Muscle layer of colon (tissue), 2 donors: ENCODE data around the gene CCDC86.
"Not testable (repeated sequence)": the region's sequence is repeated elsewhere in the genome, so short reads cannot be mapped to it uniquely, and the experiment has no call there.

Source experiments
- H3K27ac ChIP-seq: one replicate; pipeline ENCODE4 v1.7.0; 2013; ENCODE audit warnings: low read depth, mild to moderate bottlenecking, low read length, moderate library complexity
- H3K27me3 ChIP-seq, 2 donors: one replicate each; pipeline ENCODE4 v1.7.0; 2013; ENCODE audit warnings: low read length in 2 of 2, mild to moderate bottlenecking in 2 of 2; ENCODE audit not compliant: insufficient read depth in 2 of 2, control insufficient read depth in 1 of 2
- H3K36me3 ChIP-seq: one replicate; pipeline ENCODE4 v1.7.0; 2013; ENCODE audit warnings: mild to moderate bottlenecking, low read length; ENCODE audit not compliant: insufficient read depth
- H3K4me1 ChIP-seq: one replicate; pipeline ENCODE4 v1.7.0; 2013; ENCODE audit warnings: mild to moderate bottlenecking, low read length; ENCODE audit not compliant: insufficient read depth
- H3K4me3 ChIP-seq, 2 donors: one replicate each; pipeline ENCODE4 v1.7.0; 2013; ENCODE audit warnings: low read length in 2 of 2, low read depth in 1 of 2, mild to moderate bottlenecking in 1 of 2, moderate library complexity in 1 of 2
- H3K9ac ChIP-seq: one replicate; pipeline ENCODE4 v1.7.0; 2013; ENCODE audit warnings: low read length
- H3K9me3 ChIP-seq: one replicate; pipeline ENCODE4 v1.7.0; 2013; ENCODE audit warnings: mild to moderate bottlenecking, low read length
- donor health status: abdominal sarcoma.
- donor health status: Adenocarcinoma of cecum.

The CCDC86 gene

DNA sequence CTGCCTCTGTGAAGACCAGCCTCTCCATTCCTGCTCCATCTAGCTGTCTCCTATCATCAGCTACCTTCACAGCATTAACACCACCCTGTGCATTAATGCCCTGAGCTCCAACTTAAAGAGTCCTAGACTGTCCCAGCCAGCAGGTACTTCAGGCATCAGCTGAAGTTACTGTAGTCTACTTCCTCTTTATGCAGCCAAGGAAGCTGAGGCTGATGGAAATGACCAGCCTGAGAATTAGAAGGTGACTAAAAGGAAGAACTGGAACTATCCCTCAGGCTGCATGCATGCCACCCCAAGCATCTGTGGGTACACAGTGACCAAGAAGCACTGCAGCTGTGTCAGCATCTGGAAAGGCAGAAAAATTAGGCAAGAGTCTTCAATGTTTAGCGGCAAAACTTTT lies 28.6 kb upstream of the CCDC86 start:
- Histone ChIP-seq H3K4me3 (no peak overlapping the region), H3K9ac (no peak overlapping the region), H3K36me3 (no peaks in the 10 kb centered on the region), H3K27ac (no peak overlapping the region), H3K9me3 (peaks cover 6% of the 10 kb centered on the region), H3K4me1 (no peaks in the 10 kb centered on the region), H3K27me3 (no peaks in the 10 kb centered on the region)

DNA sequence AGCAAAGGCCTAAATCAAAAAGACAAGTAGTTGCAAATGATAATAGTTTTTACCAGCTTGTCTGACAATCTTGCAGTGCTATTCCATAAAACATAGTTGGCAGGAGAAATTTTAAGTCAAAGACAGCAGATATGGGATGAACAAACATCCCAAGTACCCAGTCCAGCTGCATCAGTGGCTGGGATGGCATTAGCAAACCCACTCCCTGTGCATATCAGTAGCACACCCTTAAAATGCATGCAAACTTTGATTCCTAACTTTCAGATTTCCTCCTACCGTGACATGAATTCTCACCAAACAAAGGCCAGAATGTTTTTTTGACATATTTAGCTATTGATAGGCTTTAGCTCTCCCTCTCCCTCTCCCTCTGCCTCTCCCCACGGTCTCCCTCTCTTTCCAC lies 27.8 kb upstream of the CCDC86 start:
- Histone ChIP-seq H3K4me3 (no peak overlapping the region), H3K27ac (no peak overlapping the region), H3K4me1 (no peaks in the 10 kb centered on the region), H3K27me3 (no peaks in the 10 kb centered on the region), H3K9ac (no peak overlapping the region), H3K36me3 (no peaks in the 10 kb centered on the region), H3K9me3 (peaks cover 6% of the 10 kb centered on the region)

DNA sequence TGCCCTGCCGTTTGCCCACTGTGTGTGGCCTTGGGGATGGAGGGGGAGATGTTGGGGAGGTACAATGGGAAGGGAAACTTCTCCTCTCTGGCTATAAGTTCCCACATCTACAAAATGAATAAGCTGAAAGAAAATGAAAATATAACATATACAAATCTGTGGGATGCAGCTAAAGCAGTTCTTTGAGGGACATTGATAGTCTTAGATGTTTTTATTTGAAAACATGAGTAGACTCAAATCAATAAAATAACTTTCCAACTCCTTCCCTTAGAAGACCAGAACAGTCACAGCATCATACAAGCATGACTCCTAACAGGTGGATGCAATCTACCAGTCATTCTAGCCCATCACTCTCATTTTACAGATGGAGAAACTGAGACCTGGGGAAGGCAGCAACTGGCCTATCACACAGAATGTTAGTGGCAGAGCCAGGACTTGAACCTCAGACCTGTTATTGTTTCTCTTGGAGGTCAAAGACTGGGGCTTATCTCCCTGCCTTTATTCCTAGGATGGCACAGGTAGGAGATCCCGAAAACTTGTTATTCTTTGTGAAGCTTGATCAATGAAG lies 25.2 kb upstream of the CCDC86 start:
- H3K9ac ChIP-seq: no peak overlapping the region
- H3K9me3 ChIP-seq: peaks cover 6% of the 10 kb centered on the region
- no peaks in the 10 kb centered on the region for H3K36me3 ChIP-seq
- no peaks in the 10 kb centered on the region for H3K27me3 ChIP-seq
- no peak overlapping the region for H3K4me3 ChIP-seq
- H3K27ac ChIP-seq: no peak overlapping the region
- H3K4me1 ChIP-seq: no peaks in the 10 kb centered on the region

DNA sequence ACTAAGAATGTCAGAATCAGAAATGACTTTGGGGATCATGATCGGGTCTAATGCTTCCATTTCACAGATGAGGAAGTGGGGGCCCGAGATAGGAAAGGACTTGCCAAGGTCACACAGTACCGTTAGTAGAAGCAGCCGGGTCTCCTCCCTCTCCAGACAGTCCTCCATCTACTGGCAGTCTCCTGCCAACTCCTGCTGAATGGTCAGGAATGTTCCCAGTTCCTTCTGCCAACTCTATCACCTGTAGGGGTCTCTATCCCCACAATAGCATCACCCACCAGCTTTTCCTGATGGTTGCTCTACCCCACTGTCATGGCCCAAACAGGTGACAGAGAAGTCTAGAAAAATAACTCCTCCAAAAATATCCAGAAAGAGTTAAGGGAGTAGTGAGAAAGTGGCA lies 23.9 kb upstream of the CCDC86 start:
- Histone ChIP-seq H3K36me3 (no peaks in the 10 kb centered on the region), H3K9ac (no peak overlapping the region), H3K27ac (no peak overlapping the region), H3K4me3 (no peak overlapping the region), H3K27me3 (no peaks in the 10 kb centered on the region), H3K4me1 (no peaks in the 10 kb centered on the region), H3K9me3 (peaks cover 6% of the 10 kb centered on the region)

DNA sequence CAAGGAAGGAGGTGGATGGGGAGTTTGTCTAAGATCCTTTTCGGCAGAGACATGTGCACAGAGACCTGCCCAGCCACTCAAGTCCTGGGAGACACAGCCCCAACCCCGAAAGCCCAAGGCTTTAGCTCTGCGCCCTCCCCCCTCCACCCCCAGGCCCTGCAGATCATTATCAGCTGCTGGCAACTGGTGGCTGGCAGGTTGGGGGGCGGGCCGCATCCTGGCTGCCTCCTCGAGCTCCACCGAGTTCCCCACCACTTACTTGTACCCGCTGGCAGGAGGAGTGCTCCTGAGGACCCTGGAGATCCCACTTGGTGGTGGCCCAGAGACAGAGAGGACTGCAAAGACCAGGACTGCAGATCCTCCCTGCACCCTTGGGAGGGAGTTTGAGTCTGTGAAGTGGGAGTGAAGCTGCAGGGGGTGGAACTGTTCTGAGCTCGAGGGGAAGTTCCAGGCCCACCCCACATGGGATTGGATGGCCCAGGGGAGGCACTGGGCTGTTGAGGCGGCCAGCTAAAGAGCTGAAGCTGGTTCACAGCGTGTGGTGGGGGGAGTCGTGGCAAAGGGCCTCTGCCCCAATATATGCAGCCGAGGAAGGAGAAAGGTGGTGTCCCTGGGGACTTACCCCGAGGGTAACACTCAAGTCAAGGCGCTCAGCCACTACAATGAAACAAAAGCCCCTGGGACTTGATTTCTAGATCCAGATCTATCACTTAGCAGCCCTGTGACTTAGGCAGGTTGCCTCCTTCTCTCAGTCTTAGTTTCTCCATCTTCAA lies 19.9 kb upstream of the CCDC86 start:
- no peak overlapping the region for H3K9ac ChIP-seq
- no peak overlapping the region for H3K4me3 ChIP-seq
- H3K27ac ChIP-seq: no peak overlapping the region
- no peaks in the 10 kb centered on the region for H3K4me1 ChIP-seq
- no peaks in the 10 kb centered on the region for H3K27me3 ChIP-seq
- H3K9me3 ChIP-seq: no peaks in the 10 kb centered on the region
- no peaks in the 10 kb centered on the region for H3K36me3 ChIP-seq

DNA sequence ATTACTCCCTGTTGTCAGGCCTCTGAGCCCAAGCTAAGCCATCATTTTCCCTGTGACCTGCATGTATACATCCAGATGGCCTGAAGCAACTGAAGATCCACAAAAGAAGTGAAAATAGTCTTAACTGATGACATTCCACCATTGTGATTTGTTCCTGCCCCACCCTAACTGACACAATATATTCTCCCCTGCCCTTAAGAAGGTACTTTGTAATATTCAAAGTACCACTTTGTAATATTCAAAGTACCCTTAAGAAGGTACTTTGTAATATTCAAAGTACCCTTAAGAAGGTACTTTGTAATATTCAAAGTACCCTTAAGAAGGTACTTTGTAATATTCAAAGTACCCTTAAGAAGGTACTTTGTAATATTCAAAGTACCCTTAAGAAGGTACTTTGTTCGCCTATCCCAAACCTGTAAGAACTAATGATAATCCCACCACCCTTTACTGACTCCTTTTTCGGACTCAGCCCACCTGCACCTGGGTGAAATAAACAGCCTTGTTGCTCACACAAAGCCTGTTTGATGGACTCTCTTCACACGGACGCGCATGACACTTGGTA lies 18.1 kb upstream of the CCDC86 start:
- not testable (repeated sequence) for H3K36me3 ChIP-seq, H3K27me3 ChIP-seq, H3K4me1 ChIP-seq, H3K4me3 ChIP-seq, H3K9me3 ChIP-seq, H3K9ac ChIP-seq, H3K27ac ChIP-seq

DNA sequence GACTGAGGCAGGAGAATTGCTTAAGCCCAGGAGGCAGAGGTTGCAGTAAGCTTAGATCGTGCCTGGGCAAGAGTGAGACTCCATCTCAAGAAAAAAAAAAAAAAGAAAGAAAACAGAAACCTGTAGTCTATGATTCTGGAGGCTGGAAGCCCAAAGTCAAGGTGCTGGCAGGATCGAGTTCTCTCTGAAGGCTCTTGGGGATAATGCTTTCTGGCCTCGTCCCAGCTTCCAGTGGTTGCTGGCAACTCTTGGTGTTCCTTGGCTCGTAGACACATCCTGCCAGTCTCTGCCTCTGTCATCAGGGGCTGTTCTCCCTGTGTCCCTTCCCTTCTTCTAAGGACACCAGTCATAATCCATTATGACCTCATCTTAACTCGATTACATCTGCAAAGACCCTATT lies 16.8 kb upstream of the CCDC86 start:
- Histone ChIP-seq H3K36me3 (no peaks in the 10 kb centered on the region), H3K9ac (no peak overlapping the region), H3K4me3 (no peak overlapping the region), H3K27ac (no peak overlapping the region), H3K4me1 (no peaks in the 10 kb centered on the region), H3K9me3 (no peaks in the 10 kb centered on the region), H3K27me3 (no peaks in the 10 kb centered on the region)

DNA sequence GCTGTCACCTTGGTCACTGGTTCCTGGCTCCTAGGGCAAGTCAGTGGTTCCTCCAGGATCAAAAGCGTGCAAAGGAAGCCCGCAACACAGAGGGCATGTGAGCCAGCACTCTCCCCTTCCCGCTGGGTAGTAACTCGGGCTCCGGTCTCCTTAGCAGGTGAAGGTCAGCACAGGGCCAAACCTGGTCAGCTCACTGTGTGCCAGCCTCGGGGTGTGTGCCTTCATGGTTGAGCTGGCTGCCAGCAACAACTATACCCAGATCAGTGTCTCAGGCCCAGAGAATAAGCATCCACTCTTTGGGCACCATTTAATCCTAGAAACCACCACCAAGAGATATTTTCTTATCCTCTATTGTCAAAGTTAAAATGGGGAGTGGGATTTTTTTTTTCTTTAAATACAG lies 16.1 kb upstream of the CCDC86 start:
- Histone ChIP-seq H3K9me3 (no peaks in the 10 kb centered on the region), H3K9ac (no peak overlapping the region), H3K27ac (no peak overlapping the region), H3K4me3 (no peak overlapping the region), H3K4me1 (no peaks in the 10 kb centered on the region), H3K36me3 (no peaks in the 10 kb centered on the region), H3K27me3 (no peaks in the 10 kb centered on the region)

DNA sequence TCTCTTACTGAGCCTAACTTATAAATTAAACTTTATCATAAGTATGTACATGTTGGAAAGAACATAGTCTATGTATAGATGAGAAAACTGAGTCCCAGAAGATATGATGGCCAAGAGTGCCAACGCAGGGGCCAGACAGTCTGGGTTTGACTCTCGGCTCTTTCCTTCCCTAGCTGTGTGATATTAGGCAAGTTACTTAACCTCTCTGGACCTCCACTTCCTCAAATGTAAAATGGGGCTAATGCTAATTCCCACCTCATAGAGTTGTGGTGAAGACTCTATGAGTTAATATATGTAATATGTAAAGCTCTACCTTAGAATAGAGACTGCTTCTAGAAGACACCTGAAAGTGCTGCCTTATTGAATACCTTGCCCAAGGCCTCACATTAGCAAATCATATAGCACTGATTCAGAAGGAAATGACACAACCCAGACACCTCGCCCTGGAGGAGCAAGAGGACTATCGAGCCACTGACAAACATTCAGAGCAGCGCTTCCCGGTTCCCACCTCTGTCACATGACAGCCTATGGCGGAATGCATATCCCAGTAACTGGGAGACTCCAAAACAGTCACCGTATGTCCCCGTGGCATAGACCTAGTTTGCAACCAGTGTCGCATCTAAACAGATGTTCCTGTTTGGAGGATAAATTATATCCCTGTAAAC lies 11.3 kb upstream of the CCDC86 start:
- no peak overlapping the region for H3K9ac ChIP-seq
- no peaks in the 10 kb centered on the region for H3K4me1 ChIP-seq
- no peak overlapping the region for H3K27ac ChIP-seq
- H3K4me3 ChIP-seq: no peak overlapping the region
- no peaks in the 10 kb centered on the region for H3K27me3 ChIP-seq
- H3K9me3 ChIP-seq: no peaks in the 10 kb centered on the region
- H3K36me3 ChIP-seq: no peaks in the 10 kb centered on the region

DNA sequence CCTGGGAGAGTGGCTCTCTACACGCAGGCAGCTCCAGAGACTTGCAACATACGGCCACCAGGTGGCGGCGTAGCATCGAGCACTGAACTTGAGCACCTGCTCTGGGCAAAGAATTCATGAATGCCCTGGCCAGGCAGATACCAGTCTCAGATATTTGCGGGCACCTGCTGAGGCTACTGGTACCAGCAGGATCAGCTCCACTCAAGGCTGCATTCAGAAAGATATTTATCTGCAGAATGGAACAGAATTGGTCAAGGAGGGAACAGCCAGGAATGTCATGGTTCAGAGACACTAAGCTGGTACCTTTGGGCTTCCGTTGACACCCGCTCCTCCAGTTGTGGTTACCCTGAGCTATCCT lies 10.8 kb upstream of the CCDC86 start:
- Histone ChIP-seq H3K27ac (no peak overlapping the region), H3K9me3 (no peaks in the 10 kb centered on the region), H3K9ac (no peak overlapping the region), H3K4me1 (no peaks in the 10 kb centered on the region), H3K36me3 (no peaks in the 10 kb centered on the region), H3K4me3 (no peak overlapping the region), H3K27me3 (no peaks in the 10 kb centered on the region)

DNA sequence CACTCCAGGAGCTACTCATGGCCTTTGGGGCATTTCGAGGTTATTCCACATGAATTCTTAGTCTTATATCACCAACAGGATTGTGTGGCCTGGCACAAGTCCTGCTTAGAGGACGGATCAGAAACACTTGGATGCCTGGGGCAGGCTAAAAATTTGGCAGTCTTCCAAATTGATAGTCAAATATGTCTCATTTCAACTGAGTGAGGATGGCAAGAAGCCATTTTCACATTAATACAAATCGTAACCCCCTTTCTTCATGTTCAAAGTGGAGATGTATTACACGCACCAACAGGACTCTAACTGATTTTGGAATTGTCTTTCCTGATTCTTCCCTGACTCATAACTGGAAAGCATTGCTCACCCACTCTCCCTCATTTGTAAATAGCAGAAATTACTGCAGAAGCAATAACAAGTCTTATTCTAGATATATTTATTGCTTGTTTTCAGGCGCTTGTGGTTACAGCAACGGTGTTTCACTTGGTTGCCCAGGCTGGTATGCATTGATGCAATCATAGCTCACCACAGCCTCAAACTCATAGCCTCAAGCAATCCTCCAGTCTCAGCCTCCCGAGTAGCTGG lies 10.3 kb upstream of the CCDC86 start:
- H3K27ac ChIP-seq: no peak overlapping the region
- no peaks in the 10 kb centered on the region for H3K27me3 ChIP-seq
- no peak overlapping the region for H3K9ac ChIP-seq
- no peaks in the 10 kb centered on the region for H3K36me3 ChIP-seq
- no peaks in the 10 kb centered on the region for H3K9me3 ChIP-seq
- H3K4me3 ChIP-seq: no peak overlapping the region
- no peaks in the 10 kb centered on the region for H3K4me1 ChIP-seq
